NCI-H446 treated with DMSO at 0.1 percent for 48 hours (cell line): ENCODE results near the gene CRHR1.
A peak's percentile ranks its signal among the peaks of the same experiment; 100 is the strongest.

ENCODE experiments used
- DNase-seq: peaks from one replicate; lab custom pipeline; 2025; lab: John Stamatoyannopoulos, UW

CRHR1 gene

DNA sequence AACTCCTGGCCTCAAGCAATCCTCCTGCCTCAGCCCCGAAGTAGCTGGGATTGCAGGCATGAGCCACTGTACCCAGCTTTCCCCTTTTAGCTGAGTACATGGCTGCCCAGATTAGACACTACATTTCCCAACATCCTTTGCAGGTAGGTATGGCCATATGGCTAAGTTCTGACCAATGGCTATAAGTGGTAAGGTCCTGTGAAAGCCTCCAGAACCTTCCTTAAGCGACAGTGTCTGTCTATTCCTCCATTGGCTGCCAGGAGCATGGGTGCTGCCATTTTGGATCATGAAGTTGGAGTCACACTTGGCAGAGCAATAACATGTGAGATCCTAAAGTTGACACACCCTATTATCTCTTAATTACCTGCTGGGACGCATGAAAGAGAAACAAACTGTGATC, 24.4 kb upstream of the CRHR1 start:
- no peak for DNase-seq

DNA sequence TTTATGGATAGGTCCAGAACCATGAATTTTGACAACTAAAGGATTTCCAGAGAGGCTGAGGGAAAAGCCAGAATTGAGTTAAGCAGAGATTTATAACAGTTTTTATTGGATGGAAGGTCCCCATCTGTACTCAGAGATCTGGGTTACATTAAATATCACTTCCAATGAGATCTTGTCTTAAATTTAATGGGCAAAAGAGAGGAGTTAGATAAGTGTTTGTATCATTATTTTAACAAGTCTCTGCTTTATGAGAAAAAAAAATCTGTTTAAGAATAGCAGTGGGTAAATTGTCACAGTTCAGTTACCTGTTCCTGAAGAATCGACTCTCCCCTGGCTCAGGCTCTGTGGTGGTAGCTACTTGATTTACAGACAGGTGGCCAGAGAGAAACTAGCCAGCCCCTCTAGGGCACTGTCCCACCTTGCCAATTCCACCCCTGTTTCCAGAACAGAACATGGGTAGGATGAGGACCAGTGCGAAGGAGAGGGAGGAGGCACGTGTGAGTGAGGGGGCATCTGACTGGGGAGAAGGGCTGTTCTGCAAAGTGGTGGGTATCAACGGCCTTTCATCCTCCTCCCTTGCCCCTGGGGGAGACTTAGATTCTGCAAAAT, 22.1 kb upstream of the CRHR1 start:
- DNase-seq = no peak

DNA sequence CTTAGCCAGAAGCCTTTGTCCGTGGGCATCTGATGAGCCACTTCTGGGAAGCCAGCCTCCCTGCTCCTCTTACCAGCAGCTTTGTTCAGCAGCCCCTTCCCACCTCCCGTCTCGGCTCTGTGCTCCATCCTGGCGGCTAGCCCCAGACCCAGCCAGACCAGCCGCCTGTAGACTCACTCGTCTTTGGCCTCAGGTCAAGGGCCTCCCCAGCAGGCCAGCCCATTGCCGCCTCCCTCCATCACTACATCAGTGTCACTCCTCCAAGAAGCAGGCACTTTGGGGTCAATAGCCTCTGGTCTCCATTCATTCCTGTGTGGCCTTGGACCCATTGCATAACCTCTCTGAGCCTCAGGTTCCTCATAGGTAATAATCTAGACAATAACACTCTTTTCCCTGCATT, 20.9 kb upstream of the CRHR1 start:
- DNase-seq = no peak

DNA sequence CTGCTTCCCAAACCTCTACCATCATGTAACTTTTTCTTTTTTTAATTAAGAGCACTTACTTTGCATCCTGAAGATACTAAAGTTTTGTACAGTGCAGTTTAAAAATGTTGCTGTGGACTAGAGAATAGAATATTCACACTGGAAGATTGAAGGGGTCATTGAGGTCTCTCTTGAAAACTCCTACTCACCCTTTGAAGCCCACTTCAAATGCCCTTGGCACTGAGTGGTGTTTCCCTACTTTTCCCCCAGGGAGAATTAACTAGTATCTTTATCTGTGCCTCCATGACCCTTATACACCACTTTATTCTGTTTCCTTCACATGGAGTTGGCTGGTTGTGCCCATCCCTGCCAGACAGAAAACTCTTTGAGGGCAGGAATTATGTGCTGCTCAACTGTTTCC, 19.6 kb upstream of the CRHR1 start:
- DNase-seq = no peak

DNA sequence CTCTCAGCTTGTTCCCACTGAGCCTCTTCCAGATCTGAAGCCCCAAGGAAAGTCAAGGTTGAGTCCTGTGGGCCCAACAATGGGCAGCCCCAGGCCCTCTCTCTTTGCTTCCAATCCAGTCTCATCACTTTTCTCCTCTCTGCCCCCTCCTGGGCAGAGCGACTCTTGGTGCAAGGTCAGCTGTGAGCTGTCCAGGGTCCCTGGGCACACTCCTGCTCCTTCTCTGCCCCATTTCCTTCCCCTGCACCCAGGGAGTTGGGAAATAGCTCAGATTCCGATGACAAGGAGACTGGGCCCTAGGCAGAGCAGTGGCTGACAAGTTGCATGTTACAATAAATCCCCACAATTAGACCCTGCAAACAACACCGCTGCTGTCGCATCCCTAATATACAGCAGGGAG, 16.1 kb upstream of the CRHR1 start:
- DNase-seq = no peak

DNA sequence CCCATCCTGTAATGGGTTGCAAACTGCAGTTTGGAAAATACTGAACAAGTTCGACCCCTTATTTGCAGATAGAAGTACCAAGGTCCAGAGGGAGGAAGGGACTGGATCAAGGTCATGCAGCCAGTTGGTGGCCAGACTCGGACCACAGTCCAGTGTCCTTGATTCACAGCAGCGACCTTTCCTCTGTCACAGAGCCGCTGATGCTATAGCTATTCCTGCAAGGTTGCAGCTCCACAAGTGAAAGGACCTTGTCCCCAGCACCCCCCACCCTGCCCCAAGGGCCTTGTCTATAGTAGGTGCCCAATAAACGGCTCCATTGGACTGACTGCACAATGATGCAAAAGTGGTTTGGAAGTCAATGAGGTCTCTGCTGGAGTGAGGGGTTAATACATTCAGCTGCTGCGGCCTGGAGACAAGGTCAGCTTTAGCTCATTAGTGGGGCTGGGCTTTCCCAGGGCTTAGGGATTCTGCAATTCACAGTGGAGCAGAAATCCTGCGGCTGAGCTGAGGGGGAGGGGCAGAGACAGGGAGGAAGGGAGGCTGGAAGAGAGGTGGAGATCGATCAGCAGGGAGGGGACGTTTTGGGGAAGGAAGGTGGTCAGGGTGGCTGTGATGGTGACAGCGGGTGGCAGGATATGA, 13.4 kb upstream of the CRHR1 start:
- no peak for DNase-seq

DNA sequence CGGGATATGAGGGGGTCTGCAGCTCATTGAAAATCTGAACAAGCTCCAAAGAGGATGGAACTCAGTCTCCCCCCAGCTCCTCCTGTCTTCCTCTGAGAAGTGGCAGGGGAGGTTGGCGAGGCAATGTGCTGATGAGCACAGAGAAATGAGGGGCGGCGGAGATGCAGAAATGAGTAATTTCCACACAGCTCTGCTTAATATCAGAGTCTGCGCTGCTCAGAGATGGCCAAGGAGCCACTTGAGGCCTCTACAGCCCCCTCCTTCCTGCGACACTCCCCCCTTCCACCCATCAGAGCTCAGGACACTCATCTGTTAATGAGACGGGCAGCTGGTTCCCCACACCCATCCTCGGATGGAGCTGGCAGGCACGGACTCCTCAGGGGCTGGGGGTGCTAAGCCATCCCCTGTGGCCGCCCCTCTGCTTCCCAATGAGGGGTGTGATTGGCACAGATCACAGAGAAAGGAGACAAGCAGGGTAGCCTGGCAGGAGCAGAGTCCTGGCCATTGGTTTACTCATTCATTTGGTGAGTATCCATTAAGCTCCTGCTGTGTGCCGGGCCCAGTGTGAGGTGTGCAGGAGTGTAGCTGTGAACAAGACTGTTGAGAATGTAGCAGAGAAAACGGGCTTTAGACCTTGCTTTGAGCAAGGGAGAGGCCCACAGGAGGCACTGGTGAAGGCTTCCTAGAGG, 12.7 kb upstream of the CRHR1 start:
- DNase-seq = no peak

DNA sequence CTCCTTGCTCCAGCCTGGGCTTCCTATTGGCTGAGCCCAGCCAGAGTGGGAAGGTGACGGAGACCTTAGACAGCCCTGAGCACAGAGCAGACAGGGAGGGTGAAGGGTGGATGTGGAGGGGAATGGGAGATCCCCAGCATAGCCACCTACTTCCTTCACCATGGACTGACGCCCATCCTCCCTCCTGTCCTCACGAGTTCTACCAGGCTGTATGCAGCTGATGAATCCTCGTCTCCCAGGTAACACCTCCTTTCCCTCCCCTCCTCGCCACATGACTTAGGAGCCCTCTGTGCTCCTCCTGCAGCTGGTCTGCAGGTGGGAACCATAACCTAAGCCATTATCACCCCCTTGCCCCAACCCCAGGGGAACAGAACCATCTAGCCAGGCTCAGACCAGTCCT, 9.0 kb upstream of the CRHR1 start:
- no peak for DNase-seq

DNA sequence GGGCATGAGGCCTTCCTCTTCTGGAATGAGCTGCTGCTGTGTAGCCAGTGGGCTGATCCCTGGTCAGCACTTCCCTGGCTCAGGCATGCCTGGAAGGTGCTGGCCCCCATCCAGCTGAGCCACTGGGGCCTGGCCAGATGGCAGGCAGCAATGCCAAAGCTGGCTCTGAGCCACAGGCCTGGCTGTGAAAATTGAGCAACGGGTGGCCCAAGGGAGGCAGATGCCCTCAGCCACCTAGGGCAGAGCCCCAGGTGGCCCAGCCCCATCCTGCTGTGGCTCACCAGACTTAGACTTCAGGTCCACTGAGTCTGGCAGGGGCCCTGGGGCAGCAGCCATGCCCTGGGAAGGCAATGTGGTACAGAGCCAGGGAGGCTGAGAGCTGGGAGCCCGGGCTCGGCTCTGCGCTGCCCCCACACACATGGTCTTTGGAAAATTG, 8.5 kb upstream of the CRHR1 start:
- DNase-seq = peak; percentile 67

DNA sequence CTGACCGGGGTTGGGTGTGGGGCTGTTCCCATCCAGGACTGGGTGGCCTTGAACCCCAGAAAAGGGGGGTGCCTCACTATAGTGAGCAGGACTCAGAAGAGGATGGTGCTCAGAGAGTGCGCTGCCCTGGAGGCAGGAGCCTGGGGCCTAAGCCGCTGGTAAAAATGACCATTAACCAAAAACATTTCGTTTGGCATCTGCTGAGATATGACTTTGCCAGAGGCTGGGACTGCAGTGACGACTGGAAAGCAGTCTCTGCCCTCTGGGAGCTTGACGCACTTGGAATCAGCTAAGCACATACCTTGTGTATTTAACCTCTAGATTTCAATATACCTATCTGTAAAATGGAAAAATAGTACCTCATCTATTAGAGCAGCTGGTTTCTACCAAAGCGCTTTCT, 7.2 kb upstream of the CRHR1 start:
- no peak for DNase-seq

DNA sequence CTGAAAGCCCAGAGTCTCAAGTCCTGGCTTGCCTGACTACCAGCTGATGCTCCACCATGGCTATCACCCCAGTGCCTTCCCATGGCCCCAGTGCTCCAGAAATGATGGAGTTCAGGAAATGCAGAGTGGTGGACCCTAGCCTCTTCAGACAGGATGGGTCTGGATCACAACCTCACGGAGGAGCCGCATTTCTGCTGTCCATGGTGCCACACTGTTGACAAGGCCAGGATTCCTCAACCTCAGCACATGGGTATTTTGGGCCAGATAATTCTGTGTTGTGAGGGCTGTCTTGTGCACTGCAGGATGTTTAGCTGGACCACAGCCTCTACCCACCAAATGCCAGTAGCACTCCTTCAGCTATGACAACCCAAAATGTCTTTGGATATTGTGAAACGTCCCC, 6.7 kb upstream of the CRHR1 start:
- no peak for DNase-seq

DNA sequence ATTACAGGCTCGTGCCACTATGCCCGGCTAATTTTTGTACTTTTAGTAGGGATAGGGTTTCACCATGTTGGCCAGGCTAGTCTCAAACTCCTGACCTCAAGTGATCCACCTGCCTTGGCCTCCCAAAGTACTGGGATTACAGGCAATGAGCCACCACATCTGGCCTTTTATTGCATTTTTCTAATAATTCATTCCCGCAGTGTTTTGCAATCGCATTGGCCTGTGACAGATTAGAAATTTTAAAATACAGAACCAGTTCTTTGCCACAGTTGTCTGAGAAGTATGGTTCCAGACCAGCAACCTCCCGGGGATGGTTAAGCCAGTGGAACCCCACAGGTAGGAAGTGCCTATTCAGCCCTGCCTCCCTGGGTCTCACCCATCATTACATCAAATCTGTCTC, 3.2 kb upstream of the CRHR1 start:
- no peak for DNase-seq

DNA sequence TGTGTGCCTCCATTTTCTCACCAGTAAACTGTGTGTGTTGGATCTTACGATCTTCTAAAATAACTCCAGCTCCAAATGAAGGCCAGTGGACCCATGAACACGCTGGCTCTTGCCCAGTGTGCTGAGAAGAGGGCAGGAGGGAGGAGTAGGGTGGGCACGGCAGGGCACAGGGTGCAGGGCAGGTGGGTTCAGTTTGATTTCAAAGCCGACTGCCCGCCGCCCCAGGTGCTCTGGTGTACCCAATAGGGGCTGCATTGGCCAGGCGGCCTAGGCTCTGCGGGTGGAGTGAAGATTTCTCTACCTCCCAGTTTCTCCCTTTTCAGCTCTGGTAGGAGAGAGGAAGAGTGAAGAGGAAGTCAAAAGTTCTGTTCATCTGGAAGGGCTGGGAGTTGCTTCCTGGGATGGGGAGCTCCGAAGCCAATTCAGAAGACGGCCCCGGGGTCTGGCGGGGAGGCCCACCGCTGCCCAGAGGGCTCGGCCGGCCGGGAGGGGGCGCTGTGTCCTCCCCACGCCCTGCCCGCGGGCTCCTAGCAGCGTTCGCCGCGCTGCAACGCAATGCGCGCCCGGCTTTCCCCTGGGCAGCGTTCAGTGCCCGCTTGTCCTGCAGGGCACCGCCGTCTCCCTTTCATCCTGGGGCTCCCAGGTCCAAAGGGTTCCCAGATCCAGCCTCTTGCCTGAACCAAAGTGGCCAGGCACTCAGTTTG, 1.1 kb upstream of the CRHR1 start:
- DNase-seq = no peak

DNA sequence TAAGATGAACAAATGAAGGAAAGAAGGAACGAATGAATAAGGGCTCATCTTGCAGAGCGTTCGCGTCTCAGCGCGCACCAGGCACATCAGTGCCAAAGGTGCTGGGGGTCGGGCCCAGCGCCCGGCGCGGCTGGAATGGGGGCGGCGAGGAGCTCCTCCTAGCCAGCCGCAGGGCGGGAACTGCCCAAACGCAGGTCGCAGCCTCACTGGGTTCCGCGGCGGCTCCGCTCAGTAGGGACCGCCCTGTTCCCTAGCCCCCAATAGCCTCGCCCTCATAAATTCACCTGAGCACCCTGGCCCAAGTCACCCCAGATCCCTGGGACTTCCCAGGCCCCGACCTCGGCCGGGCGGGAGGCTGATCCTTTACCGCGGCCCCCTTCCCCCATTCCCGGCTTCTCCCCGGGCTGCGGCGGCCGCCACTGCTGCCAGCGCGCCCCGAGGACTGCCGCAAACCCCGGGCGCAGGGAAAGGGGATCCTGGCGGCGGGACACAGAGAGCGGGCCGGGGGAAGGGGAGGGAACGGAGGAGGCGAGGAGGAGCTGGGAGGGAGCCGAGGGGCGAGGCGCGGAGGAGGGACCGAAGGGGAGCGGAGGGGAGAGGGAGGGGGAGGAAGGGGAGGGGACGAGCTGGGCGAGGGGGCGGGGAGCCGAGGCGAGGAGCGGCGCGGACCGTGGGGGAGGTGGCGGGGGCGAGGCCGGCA, 377 bp upstream of the CRHR1 start:
- no peak for DNase-seq

DNA sequence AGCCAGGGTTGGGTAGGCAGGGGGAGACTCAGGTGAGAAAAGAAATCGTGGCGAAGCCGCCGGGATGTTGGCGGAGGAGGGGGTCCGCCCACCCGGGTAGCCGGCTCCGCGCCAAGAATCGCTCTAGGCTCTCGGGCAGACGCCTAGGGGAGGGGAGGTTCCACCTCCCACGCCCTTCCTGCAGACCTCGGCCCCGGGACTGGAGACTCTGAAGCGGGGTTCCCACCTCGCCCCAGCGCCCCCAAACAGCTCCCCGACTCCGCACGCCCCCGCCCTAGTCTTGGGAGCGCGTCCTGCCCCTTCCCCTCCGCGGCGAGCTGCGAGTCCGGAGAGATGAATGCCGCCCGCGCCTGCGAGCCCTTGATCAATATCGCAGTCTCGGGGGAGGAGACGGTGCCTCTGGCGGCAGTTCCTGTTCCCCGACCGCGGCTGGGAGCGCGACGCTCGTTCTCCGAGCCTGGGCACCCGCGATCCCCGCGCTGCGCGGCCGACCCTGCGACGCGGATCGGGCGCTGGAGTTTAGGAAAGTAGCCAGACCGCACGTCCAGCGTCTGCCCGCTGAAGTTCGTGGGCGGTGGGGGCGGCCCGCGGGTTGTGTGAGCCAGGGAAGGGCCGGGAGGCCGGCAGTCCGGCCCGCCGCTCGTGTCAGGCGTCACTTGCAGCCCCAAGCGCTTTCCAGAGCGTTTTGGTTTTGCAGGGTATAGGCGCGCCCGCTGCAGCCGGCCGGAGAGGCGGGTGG, 790 bp downstream of the CRHR1 start:
- no peak for DNase-seq

DNA sequence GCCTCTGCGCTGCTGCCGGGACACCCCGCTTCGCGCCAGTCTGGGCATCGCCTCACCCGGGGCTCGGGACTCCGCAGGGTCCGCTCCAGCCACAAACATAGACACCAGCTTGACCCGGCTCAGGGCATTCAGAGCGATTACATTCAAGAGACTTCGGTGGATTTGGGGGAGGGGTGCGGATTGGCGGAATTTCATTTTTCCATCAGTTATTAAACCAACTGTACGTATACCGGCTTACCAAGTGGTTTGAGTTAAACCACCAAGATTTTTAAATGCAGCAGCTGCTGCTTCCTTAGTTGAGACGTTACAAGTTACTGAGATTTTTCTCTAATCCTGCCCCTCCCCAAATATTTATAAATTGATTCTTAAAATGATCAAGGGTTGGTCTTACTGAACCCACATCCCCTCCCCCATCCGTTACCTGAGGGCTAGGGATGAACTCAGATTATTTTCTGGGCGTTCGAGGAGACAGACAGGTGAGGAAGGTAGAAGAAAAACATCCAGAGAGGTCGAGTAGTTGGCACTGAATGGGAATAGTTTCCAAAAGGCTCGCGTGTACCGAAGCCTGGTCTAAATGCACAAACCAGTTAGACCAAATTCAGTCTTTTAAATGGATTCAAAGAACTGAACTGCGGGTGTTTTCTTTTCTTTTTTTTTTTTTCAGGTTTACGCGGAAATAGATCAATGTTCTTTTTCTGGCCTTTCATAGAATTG, 1.5 kb downstream of the CRHR1 start:
- DNase-seq = no peak

DNA sequence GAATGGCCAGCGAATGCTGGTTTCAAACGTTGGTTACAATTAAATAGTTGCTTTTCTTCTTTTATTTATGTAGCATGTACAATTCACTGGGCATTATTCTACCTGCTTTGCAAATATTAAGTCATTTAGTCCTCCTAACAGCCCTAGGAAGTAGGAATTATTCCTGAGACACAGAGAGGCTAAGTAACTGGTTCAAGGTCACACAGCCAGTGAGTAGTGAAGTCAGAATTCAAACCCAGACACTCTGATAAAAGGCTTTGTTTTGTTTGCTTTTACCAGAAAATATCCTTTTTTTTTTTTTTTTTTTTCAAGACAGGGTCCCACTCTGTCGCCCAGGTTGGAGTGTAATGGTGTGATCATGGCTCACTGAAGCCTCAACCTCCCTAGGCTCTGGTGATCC, 2.2 kb downstream of the CRHR1 start:
- DNase-seq = no peak

DNA sequence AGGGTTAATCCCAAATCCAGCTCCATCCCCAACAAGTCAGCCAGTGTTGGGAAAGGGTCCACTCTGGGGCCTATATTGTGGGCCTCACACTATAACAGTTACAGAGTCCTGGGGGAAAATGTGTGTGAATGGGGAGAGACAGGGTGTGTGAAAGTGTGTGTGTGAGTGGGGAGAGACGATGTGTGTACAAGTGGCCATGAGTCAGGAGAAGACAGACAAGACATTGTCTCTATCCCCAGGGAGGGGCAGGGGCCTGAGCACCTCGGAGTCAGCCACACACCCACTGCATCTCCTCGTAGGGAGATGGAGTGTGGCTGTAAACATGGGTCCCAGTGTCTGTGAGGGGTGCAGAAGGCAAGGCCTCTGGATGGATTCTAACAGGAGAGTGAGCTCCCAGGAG, 2.9 kb downstream of the CRHR1 start:
- no peak for DNase-seq

DNA sequence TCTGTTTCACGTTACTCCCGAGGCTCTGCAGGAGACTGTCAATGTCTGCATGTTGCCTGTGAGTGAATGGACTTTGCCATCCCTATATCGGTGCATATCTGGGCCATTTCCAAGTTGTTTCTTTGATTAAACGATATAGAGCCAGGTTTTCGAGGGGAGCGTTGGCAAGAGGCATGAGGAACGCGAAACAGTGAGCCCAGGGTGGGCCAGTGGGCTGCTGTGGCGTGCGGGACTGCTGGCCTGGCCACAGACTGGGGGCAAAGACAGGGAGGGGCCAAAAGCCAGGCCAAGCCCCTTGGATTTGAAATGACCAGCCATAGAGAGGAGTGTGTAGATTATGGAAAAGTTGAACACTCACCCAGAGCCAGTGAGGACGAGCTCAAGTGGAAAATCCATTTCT, 3.5 kb downstream of the CRHR1 start:
- DNase-seq = no peak

DNA sequence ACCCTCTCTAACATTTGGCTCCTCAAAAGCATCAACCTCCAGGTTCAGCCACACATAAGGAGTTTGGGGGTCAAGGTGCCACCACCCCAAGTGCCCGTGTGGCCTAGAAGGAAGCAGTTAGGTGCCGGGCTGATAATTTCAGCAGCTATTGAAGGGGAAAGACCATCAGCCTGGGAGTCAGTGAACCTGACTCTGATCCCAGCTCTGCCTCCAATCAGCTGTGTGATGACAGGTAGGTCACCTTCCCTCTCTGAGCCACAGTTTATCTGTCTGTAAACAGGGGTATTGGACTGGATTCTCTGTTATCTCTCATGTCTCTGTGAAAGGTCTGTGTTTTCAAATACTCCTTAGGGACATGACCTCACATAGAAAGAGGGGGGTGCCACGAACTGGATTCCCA, 3.9 kb downstream of the CRHR1 start:
- DNase-seq = no peak

DNA sequence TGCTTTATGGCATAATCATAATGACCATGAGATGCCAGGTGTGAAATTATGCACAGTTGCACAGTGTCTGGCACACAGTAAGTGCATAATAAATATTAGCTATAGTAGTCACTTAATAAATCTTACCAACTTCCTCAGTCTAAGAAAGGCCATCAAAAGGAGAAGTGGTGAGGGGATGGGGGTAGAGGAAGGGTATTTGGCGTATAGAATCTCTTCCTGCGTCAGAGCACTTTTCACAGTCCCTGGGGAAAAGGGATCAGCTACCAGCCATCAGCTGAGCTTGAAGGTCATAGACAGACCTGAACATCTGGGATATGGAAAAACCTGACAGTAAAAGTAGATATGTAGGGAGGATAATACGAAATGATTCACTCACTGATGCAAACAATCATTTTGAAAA, 5.8 kb downstream of the CRHR1 start:
- no peak for DNase-seq
